GM12878 (cell line): Measurements from ENCODE around the gene HIPK4. TPM values are rescaled to one million over a fixed set of nuclear protein-coding genes. Genes with fewer than 3 reads are reported as not detected.

Experiments used
- ATAC-seq: fragments of 200-7000 bp; cut with Tn5 transposase; 3 replicates; pipeline ENCODE4 v1.9.1; 2020; ENCODE audit warnings: mild to moderate bottlenecking, moderate library complexity
- BruUV-seq: library from RNA; stranded (reverse); fragments of 400-500 nt; replicated peaks from 2 replicates; lab custom pipeline; 2021; lab: Mats Ljungman, UMichigan
- CTCF ChIA-PET: fragments of 300-600 bp; sonication (Branson Sonifier 250); formaldehyde crosslinking; extraction: SDS; loops from one replicate; lab custom pipeline; 2021; ENCODE audit warnings: inconsistent platforms; lab: Yijun Ruan, JAX
- POLR2A ChIA-PET: fragments of 350-600 bp; formaldehyde crosslinking; extraction: SDS; loops from one replicate; lab custom pipeline; 2021; ENCODE audit warnings: inconsistent platforms; lab: Charles Lee
- RAD21 ChIA-PET: fragments of 300-600 bp; sonication (Branson Sonifier 250); formaldehyde crosslinking; loops from one replicate; lab custom pipeline; 2023; ENCODE audit warnings: antibody characterized with exemption; ENCODE audit not compliant: unreplicated experiment; lab: Charles Lee
- SMC1A ChIA-PET: fragments of 300-600 bp; sonication (Branson Sonifier 250); formaldehyde crosslinking; loops from one replicate; lab custom pipeline; 2023; ENCODE audit not compliant: unreplicated experiment, uncharacterized antibody; lab: Charles Lee
- DNase-seq: peaks from one replicate; pipeline ENCODE4 v3.0.0-alpha.2; 2011; ENCODE audit warnings: low read depth, low spot score
- FAIRE-seq: peaks from 3 replicates; lab custom pipeline; 2011; peaks lifted over from hg19 to GRCh38; lab: Jason Lieb, UNC
- H2AFZ ChIP-seq: 2 replicates; pipeline ENCODE4 v1.6.0; 2011; ENCODE audit warnings: low read depth, low read length, control low read depth; ENCODE audit not compliant: control insufficient read depth
- H3K27ac ChIP-seq: 2 replicates; pipeline ENCODE4 v1.5.1; 2011; ENCODE audit warnings: control low read depth; ENCODE audit not compliant: control insufficient read depth, insufficient read depth
- H3K27me3 ChIP-seq, 2 experiments: replicated peaks in 1 of 2; 2 replicates each; pipeline versions ENCODE4 v1.6.0 to v1.6.1; 2011; ENCODE audit warnings: low read length in 1 of 2; ENCODE audit not compliant: control insufficient read depth in 2 of 2, insufficient read depth in 2 of 2
- H3K36me3 ChIP-seq, 2 experiments: 2 replicates each; pipeline ENCODE4 v1.5.1; 2011; ENCODE audit warnings: low read length in 1 of 2; ENCODE audit not compliant: control insufficient read depth in 2 of 2, insufficient read depth in 2 of 2
- H3K4me1 ChIP-seq: 2 replicates; pipeline ENCODE4 v1.6.1; 2011; ENCODE audit warnings: mild to moderate bottlenecking, low read length, moderate library complexity, mixed read lengths; ENCODE audit not compliant: control insufficient read depth, insufficient read depth
- H3K4me2 ChIP-seq: 2 replicates; pipeline ENCODE4 v1.6.0; 2011; ENCODE audit warnings: control low read depth; ENCODE audit not compliant: control insufficient read depth, insufficient read depth
- H3K4me3 ChIP-seq: fragments of 200-600 bp; sonication (generic); 2 replicates; pipeline ENCODE4 v1.5.1; 2016
- H3K79me2 ChIP-seq: 2 replicates; pipeline ENCODE4 v1.6.0; 2011; ENCODE audit warnings: low read length; ENCODE audit not compliant: control insufficient read depth, insufficient read depth
- H3K9ac ChIP-seq: 2 replicates; pipeline ENCODE4 v1.8.0; 2011; ENCODE audit warnings: low read length, control low read depth, mixed read lengths; ENCODE audit not compliant: control insufficient read depth, insufficient read depth
- H3K9me3 ChIP-seq: replicated peaks from 3 replicates; pipeline ENCODE4 v1.5.1; 2011; ENCODE audit warnings: mild to moderate bottlenecking, low read length; ENCODE audit not compliant: control insufficient read depth, insufficient read depth
- H4K20me1 ChIP-seq: 2 replicates; pipeline ENCODE4 v1.6.0; 2011; ENCODE audit not compliant: control insufficient read depth, insufficient read depth
- FOXM1 ChIP-seq: IDR thresholded peaks from 2 replicates; pipeline ENCODE4 v1.6.1; 2012; ENCODE audit warnings: low read depth, mild to moderate bottlenecking, inconsistent platforms, low read length, moderate library complexity
- GABPA ChIP-seq: IDR thresholded peaks from 2 replicates; pipeline ENCODE4 v1.6.1; 2014; ENCODE audit warnings: antibody characterized with exemption, low read depth, mild to moderate bottlenecking, inconsistent platforms
- MTA3 ChIP-seq: IDR thresholded peaks from 2 replicates; pipeline ENCODE4 v1.6.1; 2012; ENCODE audit warnings: low read length, inconsistent platforms, borderline replicate concordance
- MYC ChIP-seq: IDR thresholded peaks from 2 replicates; pipeline ENCODE4 v1.6.1; 2011; ENCODE audit warnings: mild to moderate bottlenecking, low read length, moderate library complexity, inconsistent platforms; ENCODE audit not compliant: insufficient read depth, insufficient replicate concordance, insufficient read length, severe bottlenecking
- NR2C1 ChIP-seq: fragments of 450-650 bp; IDR thresholded peaks from 2 replicates; pipeline ENCODE4 v1.6.1; 2017; ENCODE audit warnings: antibody characterized with exemption, mild to moderate bottlenecking, moderate library complexity
- POLR2A ChIP-seq: IDR thresholded peaks from 2 replicates; pipeline ENCODE4 v1.6.1; 2011; ENCODE audit warnings: low read depth, mild to moderate bottlenecking, low read length
- RBBP5 ChIP-seq: fragments of 200-600 bp; sonication (generic); conservative IDR thresholded peaks from 2 replicates; pipeline ENCODE4 v1.6.1; 2016
- SMAD1 ChIP-seq: fragments of 450-650 bp; IDR thresholded peaks from 2 replicates; pipeline ENCODE4 v1.6.1; 2018; ENCODE audit warnings: mild to moderate bottlenecking, low read depth; ENCODE audit not compliant: partially characterized antibody
- SMC3 ChIP-seq: IDR thresholded peaks from 2 replicates; pipeline ENCODE4 v1.6.1; 2011; ENCODE audit warnings: low read length, improper control_type of control experiment, borderline replicate concordance
- TCF12 ChIP-seq: IDR thresholded peaks from 2 replicates; pipeline ENCODE4 v1.6.1; 2011; ENCODE audit warnings: low read depth, mild to moderate bottlenecking, low read length
- TCF3 ChIP-seq: IDR thresholded peaks from 2 replicates; pipeline ENCODE4 v1.6.1; 2012; ENCODE audit warnings: low read depth, mild to moderate bottlenecking, low read length, borderline replicate concordance; ENCODE audit not compliant: insufficient read depth
- YBX1 ChIP-seq: fragments of 450-650 bp; IDR thresholded peaks from 2 replicates; pipeline ENCODE4 v1.6.1; 2016; ENCODE audit warnings: antibody characterized with exemption
- WGBS: methylation state at CpG from one replicate; pipeline ENCODE4 v1.1.6; 2016; ENCODE audit warnings: low lambda C conversion rate; ENCODE audit not compliant: insufficient replicate concordance, insufficient coverage; ENCODE audit errors: missing lambda C conversion rate; 5-methylcytosine and 5-hydroxymethylcytosine counted together
- in situ Hi-C: fragments of 300-500 bp; cut with MboI; formaldehyde crosslinking; loops from 9 replicates; pipeline ENCODE4 v1.14.3; 2018; ENCODE audit warnings: mixed read lengths
- intact Hi-C: fragments of 100-400 bp; cut with micrococcal nuclease; formaldehyde crosslinking; loops from one replicate; pipeline ENCODE4 v1.14.2; 2022; ENCODE audit not compliant: unreplicated experiment
- polyA plus RNA-seq, 11 experiments: library from polyadenylated mRNA; depleted of rRNA in 4 of 11; unstranded in 6 of 11; stranded (reverse) in 5 of 11; fragments of >200 nt; fragmentation: Nextera tagmentation in 4 of 11; fragmentation: Illumina TruSeq in 1 of 11; extraction: Ambion mirVana in 4 of 11; extraction: Trizol in 1 of 11; gene quantifications; 1 replicate in 1 of 11; 2 replicates in 10 of 11; pipeline versions ENCODE4 v1.2.1 to v1.2.3, GENCODE V29; 2011 to 2016; ENCODE audit warnings: inconsistent platforms in 2 of 11, missing spikeins in 2 of 11, low read depth in 1 of 11
- total RNA-seq, 4 experiments: library from RNA; depleted of rRNA in 3 of 4; stranded (reverse); fragments of >200 nt in 3 of 4; fragmentation: Illumina TruSeq in 1 of 4; extraction: Trizol in 1 of 4; gene quantifications; 2 replicates each; pipeline versions ENCODE4 v1.2.1 to v1.2.3, GENCODE V29; 2013 to 2021
- TF ChIP-seq, protein P1 (sequence below): IDR thresholded peaks from 2 replicates; pipeline ENCODE4 v1.6.1; 2012; ENCODE audit warnings: low read depth, low read length, improper control_type of control experiment
- TF ChIP-seq, protein P2 (sequence below): fragments of 450-650 bp; IDR thresholded peaks from 2 replicates; pipeline ENCODE4 v1.6.1; 2017; ENCODE audit warnings: antibody characterized with exemption, mild to moderate bottlenecking, moderate library complexity
- TF ChIP-seq, protein P3 (sequence below): IDR thresholded peaks from 2 replicates; pipeline ENCODE4 v1.6.1; 2012; ENCODE audit warnings: low read depth, low read length, improper control_type of control experiment
- TF ChIP-seq, protein P4 (sequence below): fragments of 450-650 bp; IDR thresholded peaks from 2 replicates; pipeline ENCODE4 v1.6.1; 2018; ENCODE audit warnings: mild to moderate bottlenecking, low read depth, moderate library complexity; ENCODE audit not compliant: partially characterized antibody

Gene HIPK4
- total and polyA plus RNA-seq, 10 of the 15 experiments (the other 5 are each of a cell fraction or from before 2014, with no cell fraction given) = 0.07 to 0.13 (median 0.08) TPM; not detected in 7

DNA sequence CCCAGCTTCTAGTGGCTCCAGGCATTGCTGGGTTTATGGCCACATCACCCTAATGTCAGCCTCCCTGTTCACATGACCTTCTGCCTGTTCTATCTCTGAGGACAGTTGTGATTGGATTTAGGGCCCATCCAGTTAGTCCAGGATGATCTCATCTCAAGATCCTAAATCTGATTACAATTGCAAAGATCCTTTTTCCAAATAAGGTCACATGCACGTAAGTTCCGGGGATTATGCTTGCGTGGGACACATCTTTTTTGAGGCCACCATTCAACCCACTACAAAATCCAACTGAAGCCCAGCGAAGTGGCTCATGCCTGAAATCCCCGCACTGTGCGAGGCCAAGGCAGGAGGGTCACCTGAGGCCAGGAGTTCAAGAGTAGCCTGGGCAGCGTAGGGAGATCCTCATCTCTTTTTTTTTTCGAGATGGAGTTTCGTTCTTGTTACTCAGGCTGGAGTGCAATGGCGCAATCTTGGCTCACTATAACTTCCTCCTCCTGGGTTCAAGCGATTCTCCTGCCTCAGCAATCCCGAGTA, 29.2 kb downstream of the HIPK4 start:
- Histone ChIP-seq H3K4me3 (no peak overlapping the region), H3K4me2 (no peak overlapping the region), H3K36me3 (no peaks in the 10 kb centered on the region), H3K27me3 (no peaks in the 10 kb centered on the region), H3K4me1 (peaks cover 35% of the 10 kb centered on the region), H3K9ac (no peak overlapping the region), H2AFZ (no peak overlapping the region), H4K20me1 (no peaks in the 10 kb centered on the region), H3K27ac (no peak overlapping the region), H3K79me2 (peaks cover 9% of the 10 kb centered on the region), H3K9me3 (no peaks in the 10 kb centered on the region)
- ATAC-seq (no peak), DNase-seq (no peak), FAIRE-seq (no peak)
- 96% methylated on average over 12 of the region's 12 CpGs for WGBS
- ChIA-PET CTCF (no interaction called here), RAD21 (no interaction called here), SMC1A (no interaction called here), POLR2A (no interaction called here)
- in situ Hi-C loops (no loop called here), intact Hi-C loops (no loop called here)
- BruUV-seq = no TSS peak
- TF ChIP-seq FOXM1 = no peak
- no peak for TF ChIP-seq SMC3
- TF ChIP-seq NR2C1 = no peak
- TF ChIP-seq MYC = no peak
- no peak for TF ChIP-seq YBX1
- TF ChIP-seq, protein P1, sequence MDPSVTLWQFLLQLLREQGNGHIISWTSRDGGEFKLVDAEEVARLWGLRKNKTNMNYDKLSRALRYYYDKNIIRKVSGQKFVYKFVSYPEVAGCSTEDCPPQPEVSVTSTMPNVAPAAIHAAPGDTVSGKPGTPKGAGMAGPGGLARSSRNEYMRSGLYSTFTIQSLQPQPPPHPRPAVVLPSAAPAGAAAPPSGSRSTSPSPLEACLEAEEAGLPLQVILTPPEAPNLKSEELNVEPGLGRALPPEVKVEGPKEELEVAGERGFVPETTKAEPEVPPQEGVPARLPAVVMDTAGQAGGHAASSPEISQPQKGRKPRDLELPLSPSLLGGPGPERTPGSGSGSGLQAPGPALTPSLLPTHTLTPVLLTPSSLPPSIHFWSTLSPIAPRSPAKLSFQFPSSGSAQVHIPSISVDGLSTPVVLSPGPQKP = no peak
- TF ChIP-seq, protein P2, sequence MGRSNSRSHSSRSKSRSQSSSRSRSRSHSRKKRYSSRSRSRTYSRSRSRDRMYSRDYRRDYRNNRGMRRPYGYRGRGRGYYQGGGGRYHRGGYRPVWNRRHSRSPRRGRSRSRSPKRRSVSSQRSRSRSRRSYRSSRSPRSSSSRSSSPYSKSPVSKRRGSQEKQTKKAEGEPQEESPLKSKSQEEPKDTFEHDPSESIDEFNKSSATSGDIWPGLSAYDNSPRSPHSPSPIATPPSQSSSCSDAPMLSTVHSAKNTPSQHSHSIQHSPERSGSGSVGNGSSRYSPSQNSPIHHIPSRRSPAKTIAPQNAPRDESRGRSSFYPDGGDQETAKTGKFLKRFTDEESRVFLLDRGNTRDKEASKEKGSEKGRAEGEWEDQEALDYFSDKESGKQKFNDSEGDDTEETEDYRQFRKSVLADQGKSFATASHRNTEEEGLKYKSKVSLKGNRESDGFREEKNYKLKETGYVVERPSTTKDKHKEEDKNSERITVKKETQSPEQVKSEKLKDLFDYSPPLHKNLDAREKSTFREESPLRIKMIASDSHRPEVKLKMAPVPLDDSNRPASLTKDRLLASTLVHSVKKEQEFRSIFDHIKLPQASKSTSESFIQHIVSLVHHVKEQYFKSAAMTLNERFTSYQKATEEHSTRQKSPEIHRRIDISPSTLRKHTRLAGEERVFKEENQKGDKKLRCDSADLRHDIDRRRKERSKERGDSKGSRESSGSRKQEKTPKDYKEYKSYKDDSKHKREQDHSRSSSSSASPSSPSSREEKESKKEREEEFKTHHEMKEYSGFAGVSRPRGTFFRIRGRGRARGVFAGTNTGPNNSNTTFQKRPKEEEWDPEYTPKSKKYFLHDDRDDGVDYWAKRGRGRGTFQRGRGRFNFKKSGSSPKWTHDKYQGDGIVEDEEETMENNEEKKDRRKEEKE = no peak
- TF ChIP-seq TCF12 = no peak
- TF ChIP-seq RBBP5 = no peak
- no peak for TF ChIP-seq MTA3
- TF ChIP-seq, protein P3, sequence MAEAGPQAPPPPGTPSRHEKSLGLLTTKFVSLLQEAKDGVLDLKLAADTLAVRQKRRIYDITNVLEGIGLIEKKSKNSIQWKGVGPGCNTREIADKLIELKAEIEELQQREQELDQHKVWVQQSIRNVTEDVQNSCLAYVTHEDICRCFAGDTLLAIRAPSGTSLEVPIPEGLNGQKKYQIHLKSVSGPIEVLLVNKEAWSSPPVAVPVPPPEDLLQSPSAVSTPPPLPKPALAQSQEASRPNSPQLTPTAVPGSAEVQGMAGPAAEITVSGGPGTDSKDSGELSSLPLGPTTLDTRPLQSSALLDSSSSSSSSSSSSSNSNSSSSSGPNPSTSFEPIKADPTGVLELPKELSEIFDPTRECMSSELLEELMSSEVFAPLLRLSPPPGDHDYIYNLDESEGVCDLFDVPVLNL = no peak
- no peak for TF ChIP-seq POLR2A
- TF ChIP-seq SMAD1 = no peak
- TF ChIP-seq TCF3 = no peak
- TF ChIP-seq, protein P4, sequence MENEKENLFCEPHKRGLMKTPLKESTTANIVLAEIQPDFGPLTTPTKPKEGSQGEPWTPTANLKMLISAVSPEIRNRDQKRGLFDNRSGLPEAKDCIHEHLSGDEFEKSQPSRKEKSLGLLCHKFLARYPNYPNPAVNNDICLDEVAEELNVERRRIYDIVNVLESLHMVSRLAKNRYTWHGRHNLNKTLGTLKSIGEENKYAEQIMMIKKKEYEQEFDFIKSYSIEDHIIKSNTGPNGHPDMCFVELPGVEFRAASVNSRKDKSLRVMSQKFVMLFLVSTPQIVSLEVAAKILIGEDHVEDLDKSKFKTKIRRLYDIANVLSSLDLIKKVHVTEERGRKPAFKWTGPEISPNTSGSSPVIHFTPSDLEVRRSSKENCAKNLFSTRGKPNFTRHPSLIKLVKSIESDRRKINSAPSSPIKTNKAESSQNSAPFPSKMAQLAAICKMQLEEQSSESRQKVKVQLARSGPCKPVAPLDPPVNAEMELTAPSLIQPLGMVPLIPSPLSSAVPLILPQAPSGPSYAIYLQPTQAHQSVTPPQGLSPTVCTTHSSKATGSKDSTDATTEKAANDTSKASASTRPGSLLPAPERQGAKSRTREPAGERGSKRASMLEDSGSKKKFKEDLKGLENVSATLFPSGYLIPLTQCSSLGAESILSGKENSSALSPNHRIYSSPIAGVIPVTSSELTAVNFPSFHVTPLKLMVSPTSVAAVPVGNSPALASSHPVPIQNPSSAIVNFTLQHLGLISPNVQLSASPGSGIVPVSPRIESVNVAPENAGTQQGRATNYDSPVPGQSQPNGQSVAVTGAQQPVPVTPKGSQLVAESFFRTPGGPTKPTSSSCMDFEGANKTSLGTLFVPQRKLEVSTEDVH = no peak
- no peak for TF ChIP-seq GABPA
